Endothelial cell of umbilical vein (primary cell): ENCODE data around the gene MICAL3. TPM values are rescaled to one million over a fixed set of nuclear protein-coding genes. Genes with fewer than 3 reads are reported as not detected.

Source experiments
- BruUV-seq: library from RNA; stranded (reverse); fragments of 400-500 nt; replicated peaks from 2 replicates; lab custom pipeline; 2021; lab: Mats Ljungman, UMichigan
- CTCF ChIA-PET: fragments of 300-600, 350-600 bp; sonication (Branson Sonifier 250); formaldehyde crosslinking; loops from one replicate; lab custom pipeline; 2021; ENCODE audit warnings: antibody characterized with exemption, inconsistent platforms; lab: Charles Lee
- POLR2A ChIA-PET: fragments of 300-600, 350-600 bp; sonication (Branson Sonifier 250); formaldehyde crosslinking; loops from one replicate; lab custom pipeline; 2021; ENCODE audit warnings: antibody characterized with exemption, inconsistent platforms; lab: Charles Lee
- DNase-seq: peaks from one replicate; pipeline ENCODE4 v3.0.0-alpha.2; 2011; ENCODE audit warnings: low read depth, low spot score
- FAIRE-seq: peaks from 2 replicates; lab custom pipeline; 2011; peaks lifted over from hg19 to GRCh38; lab: Jason Lieb, UNC
- H2AFZ ChIP-seq: 2 replicates; pipeline ENCODE4 v1.6.0; 2012; ENCODE audit warnings: low read depth, low read length, control low read depth, inconsistent platforms
- H3K27ac ChIP-seq: 2 replicates; pipeline ENCODE4 v1.5.1; 2011; ENCODE audit warnings: low read depth, mild to moderate bottlenecking, control low read depth, low read length, moderate library complexity; ENCODE audit not compliant: insufficient read depth
- H3K27me3 ChIP-seq, 2 experiments: 2 replicates each; pipeline versions ENCODE4 v1.6.0 to v1.6.1; 2011; ENCODE audit warnings: low read length in 2 of 2, mixed read lengths in 1 of 2; ENCODE audit not compliant: control insufficient read depth in 2 of 2, insufficient read depth in 2 of 2
- H3K36me3 ChIP-seq, 2 experiments: 2 replicates in 1 of 2; 3 replicates in 1 of 2; pipeline ENCODE4 v1.5.1; 2011; ENCODE audit warnings: low read length in 2 of 2, mild to moderate bottlenecking in 1 of 2, moderate library complexity in 1 of 2; ENCODE audit not compliant: control insufficient read depth in 2 of 2, insufficient read depth in 2 of 2; ENCODE audit errors: extremely low read depth in 1 of 2
- H3K4me1 ChIP-seq: 3 replicates; pipeline ENCODE4 v1.5.1; 2011; ENCODE audit warnings: mild to moderate bottlenecking, low read length; ENCODE audit not compliant: control insufficient read depth, insufficient read depth; ENCODE audit errors: extremely low read depth
- H3K4me2 ChIP-seq: 2 replicates; pipeline ENCODE4 v1.6.1; 2011; ENCODE audit warnings: low read length, control low read depth, mixed read lengths; ENCODE audit not compliant: insufficient read depth
- H3K4me3 ChIP-seq, 3 experiments: fragments of 200-600 bp in 1 of 3; sonication (generic), shearing (Covaris generic) in 1 of 3; replicated peaks in 1 of 3; 2 replicates each; pipeline ENCODE4 v1.5.1; 2011 to 2016; ENCODE audit warnings: control low read depth in 3 of 3, low read length in 3 of 3, mild to moderate bottlenecking in 2 of 3, inconsistent platforms in 1 of 3, low read depth in 1 of 3, moderate library complexity in 1 of 3; ENCODE audit not compliant: insufficient read depth in 1 of 3
- H3K79me2 ChIP-seq: 2 replicates; pipeline ENCODE4 v1.6.0; 2012; ENCODE audit warnings: low read length, inconsistent platforms; ENCODE audit not compliant: control insufficient read depth, insufficient read depth
- H3K9ac ChIP-seq: replicated peaks from 2 replicates; pipeline ENCODE3; 2011; ENCODE audit warnings: low read length, control low read depth; ENCODE audit not compliant: insufficient read depth; ENCODE audit errors: extremely low read depth
- H3K9me1 ChIP-seq: replicated peaks from 3 replicates; pipeline ENCODE4 v1.6.0; 2011; ENCODE audit warnings: mild to moderate bottlenecking, low read length; ENCODE audit not compliant: control insufficient read depth, insufficient read depth; ENCODE audit errors: extremely low read depth
- H3K9me3 ChIP-seq: replicated peaks from 2 replicates; pipeline ENCODE4 v1.5.1; 2012; ENCODE audit warnings: low read length, inconsistent platforms; ENCODE audit not compliant: control insufficient read depth, insufficient read depth
- H4K20me1 ChIP-seq: replicated peaks from 2 replicates; pipeline ENCODE3; 2011; ENCODE audit warnings: mild to moderate bottlenecking, low read length; ENCODE audit not compliant: control insufficient read depth, insufficient read depth; ENCODE audit errors: extremely low read depth
- EZH2 ChIP-seq: IDR thresholded peaks from 2 replicates; pipeline ENCODE4 v1.6.1; 2012; ENCODE audit warnings: borderline replicate concordance, low read depth, mild to moderate bottlenecking, moderate library complexity, low read length, inconsistent platforms; ENCODE audit not compliant: severe bottlenecking
- FOS ChIP-seq: IDR thresholded peaks from 2 replicates; pipeline ENCODE4 v1.6.1; 2011; ENCODE audit warnings: mild to moderate bottlenecking, low read length, moderate library complexity, borderline replicate concordance; ENCODE audit not compliant: insufficient read depth
- GATA2 ChIP-seq: IDR thresholded peaks from 2 replicates; pipeline ENCODE4 v1.7.0; 2011; ENCODE audit warnings: low read depth, mild to moderate bottlenecking, moderate library complexity, mixed read lengths, low read length; ENCODE audit not compliant: insufficient read length, insufficient read depth
- JUN ChIP-seq: IDR thresholded peaks from 2 replicates; pipeline ENCODE4 v1.6.1; 2011; ENCODE audit warnings: borderline replicate concordance, low read depth; ENCODE audit not compliant: insufficient read length, insufficient read depth
- MAX ChIP-seq: IDR thresholded peaks from 2 replicates; pipeline ENCODE4 v1.6.1; 2011; ENCODE audit not compliant: insufficient read depth, insufficient read length
- MYC ChIP-seq: IDR thresholded peaks from one replicate; pipeline ENCODE4 v1.6.1; 2011; ENCODE audit warnings: mild to moderate bottlenecking, low read depth, low read length
- POLR2A ChIP-seq: IDR thresholded peaks from 2 replicates; pipeline ENCODE4 v1.6.1; 2012; ENCODE audit warnings: low read depth, mild to moderate bottlenecking, control low read depth, low read length
- POLR2AphosphoS5 ChIP-seq: IDR thresholded peaks from 2 replicates; pipeline ENCODE4 v1.6.1; 2012; ENCODE audit warnings: low read depth, mild to moderate bottlenecking, control low read depth, low read length, moderate library complexity; ENCODE audit not compliant: insufficient read depth
- dilution Hi-C: fragments of 300-500 bp; cut with MboI; formaldehyde crosslinking; loops from one replicate; pipeline ENCODE4 v1.15.0; 2019; ENCODE audit warnings: low sequenced_read_pairs; ENCODE audit not compliant: extremely low pct_ligation_motif_present
- intact Hi-C: fragments of 100-400 bp; cut with micrococcal nuclease; formaldehyde crosslinking; loops from one replicate; pipeline ENCODE4 v1.10.0; 2022
- polyA plus RNA-seq, 4 experiments: library from polyadenylated mRNA; depleted of rRNA in 3 of 4; stranded (reverse) in 3 of 4; unstranded in 1 of 4; fragments of >200 nt; gene quantifications; 2 replicates each; pipeline versions ENCODE4 v1.2.1 to v1.2.3, GENCODE V29; 2011 to 2012; ENCODE audit warnings: missing spikeins in 1 of 4
- total RNA-seq: library from RNA; stranded (reverse); gene quantifications from 2 replicates; pipeline ENCODE4 v1.2.3, GENCODE V29; 2021
- TF ChIP-seq, protein P1 (sequence below), 2 donors: IDR thresholded peaks; 1 replicate in 1 of 2; 2 replicates in 1 of 2; pipeline ENCODE4 v1.5.1; 2011; ENCODE audit warnings: low read length in 2 of 2, mild to moderate bottlenecking in 2 of 2, moderate library complexity in 2 of 2, control low read depth in 1 of 2, inconsistent platforms in 1 of 2, low read depth in 1 of 2; ENCODE audit not compliant: insufficient read depth in 1 of 2; ENCODE audit errors: extremely low read depth in 1 of 2

The MICAL3 gene
- total and polyA plus RNA-seq, 2 donors (not counting 3 experiments of a cell fraction or from before 2014, with no cell fraction given), result 14.5 to 63.7 TPM

DNA sequence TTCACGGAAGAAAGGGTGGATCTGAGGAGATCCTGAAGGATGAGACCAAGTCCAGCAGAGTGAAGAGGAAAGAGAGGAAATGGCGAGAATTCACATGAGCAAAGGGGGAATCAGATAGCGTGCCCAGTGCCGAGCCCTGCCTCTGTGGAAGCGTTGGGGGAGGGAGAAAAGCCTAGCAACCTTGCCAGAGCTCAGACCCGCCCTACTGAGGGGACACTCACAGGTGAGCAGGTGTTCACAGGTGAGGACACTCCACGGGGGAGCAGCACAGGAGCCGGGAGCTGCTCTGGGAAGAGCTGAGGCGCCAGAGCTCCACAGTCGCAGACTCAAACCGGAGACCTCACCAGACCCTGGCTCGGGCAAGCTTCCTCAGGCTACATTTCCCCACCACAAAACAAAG, 56.2 kb downstream of the MICAL3 start:
- H4K20me1 ChIP-seq, result no peaks in the 10 kb centered on the region
- DNase-seq (no peak), FAIRE-seq (no peak)
- peaks cover 28% of the 10 kb centered on the region for H3K4me1 ChIP-seq
- H2AFZ ChIP-seq, result no peak overlapping the region
- no TSS peak for BruUV-seq
- dilution Hi-C loops (no loop called here), intact Hi-C loops (no loop called here)
- H3K9ac ChIP-seq, result no peak overlapping the region
- H3K36me3 ChIP-seq, result no peaks in the 10 kb centered on the region
- no peaks in the 10 kb centered on the region for H3K27me3 ChIP-seq
- H3K4me2 ChIP-seq, result no peak overlapping the region
- H3K4me3 ChIP-seq, result no peak overlapping the region
- TF ChIP-seq MYC (no peak), JUN (no peak), EZH2 (no peak), POLR2AphosphoS5 (no peak), FOS (no peak), MAX (no peak), GATA2 (no peak), POLR2A (no peak)
- TF ChIP-seq, protein P1, sequence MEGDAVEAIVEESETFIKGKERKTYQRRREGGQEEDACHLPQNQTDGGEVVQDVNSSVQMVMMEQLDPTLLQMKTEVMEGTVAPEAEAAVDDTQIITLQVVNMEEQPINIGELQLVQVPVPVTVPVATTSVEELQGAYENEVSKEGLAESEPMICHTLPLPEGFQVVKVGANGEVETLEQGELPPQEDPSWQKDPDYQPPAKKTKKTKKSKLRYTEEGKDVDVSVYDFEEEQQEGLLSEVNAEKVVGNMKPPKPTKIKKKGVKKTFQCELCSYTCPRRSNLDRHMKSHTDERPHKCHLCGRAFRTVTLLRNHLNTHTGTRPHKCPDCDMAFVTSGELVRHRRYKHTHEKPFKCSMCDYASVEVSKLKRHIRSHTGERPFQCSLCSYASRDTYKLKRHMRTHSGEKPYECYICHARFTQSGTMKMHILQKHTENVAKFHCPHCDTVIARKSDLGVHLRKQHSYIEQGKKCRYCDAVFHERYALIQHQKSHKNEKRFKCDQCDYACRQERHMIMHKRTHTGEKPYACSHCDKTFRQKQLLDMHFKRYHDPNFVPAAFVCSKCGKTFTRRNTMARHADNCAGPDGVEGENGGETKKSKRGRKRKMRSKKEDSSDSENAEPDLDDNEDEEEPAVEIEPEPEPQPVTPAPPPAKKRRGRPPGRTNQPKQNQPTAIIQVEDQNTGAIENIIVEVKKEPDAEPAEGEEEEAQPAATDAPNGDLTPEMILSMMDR (IDR thresholded peaks at IDR 0.05; ENCODE audit: extremely low read depth in 1 of 2, insufficient read depth in 1 of 2, low read depth in 1 of 2, low read length in 2 of 2), result no peak
- H3K79me2 ChIP-seq, result peaks cover 74% of the 10 kb centered on the region
- H3K9me3 ChIP-seq, result no peaks in the 10 kb centered on the region
- CTCF ChIA-PET, result no interaction called here
- POLR2A ChIA-PET, result no interaction called here
- no peak overlapping the region for H3K27ac ChIP-seq
- H3K9me1 ChIP-seq, result no peaks in the 10 kb centered on the region
